HG03520 (cell line): ENCODE measurements around the gene EMP2.
"Not testable (repeated sequence)": the region's sequence is repeated elsewhere in the genome, so short reads cannot be mapped to it uniquely, and the experiment has no call there.

Experiments
- ATAC-seq: cut with Tn5 transposase; IDR thresholded peaks from one replicate; pipeline ENCODE4 v1.9.1; 2021; ENCODE audit warnings: mild to moderate bottlenecking, moderate library complexity; ENCODE audit not compliant: unreplicated experiment

The EMP2 gene

DNA sequence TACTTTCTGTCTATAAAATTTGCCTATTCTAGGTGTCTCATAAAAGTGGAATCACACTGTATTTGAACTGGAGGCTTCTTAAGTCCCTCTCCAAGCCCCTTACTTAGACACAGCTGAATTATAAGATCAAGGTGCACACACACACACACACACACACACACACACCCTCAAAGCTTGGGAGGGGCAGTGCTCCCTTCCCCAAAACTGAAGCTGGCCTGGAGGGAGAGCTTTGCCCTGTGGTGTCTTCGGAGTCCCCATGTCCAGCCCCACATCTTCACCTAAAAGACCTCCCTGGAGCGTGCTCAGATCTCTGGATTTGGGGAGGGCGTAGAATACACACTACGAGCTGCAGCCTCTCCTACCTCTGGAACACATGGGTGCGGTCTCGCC lies 828 bp downstream of the EMP2 start:
- no peak for ATAC-seq

DNA sequence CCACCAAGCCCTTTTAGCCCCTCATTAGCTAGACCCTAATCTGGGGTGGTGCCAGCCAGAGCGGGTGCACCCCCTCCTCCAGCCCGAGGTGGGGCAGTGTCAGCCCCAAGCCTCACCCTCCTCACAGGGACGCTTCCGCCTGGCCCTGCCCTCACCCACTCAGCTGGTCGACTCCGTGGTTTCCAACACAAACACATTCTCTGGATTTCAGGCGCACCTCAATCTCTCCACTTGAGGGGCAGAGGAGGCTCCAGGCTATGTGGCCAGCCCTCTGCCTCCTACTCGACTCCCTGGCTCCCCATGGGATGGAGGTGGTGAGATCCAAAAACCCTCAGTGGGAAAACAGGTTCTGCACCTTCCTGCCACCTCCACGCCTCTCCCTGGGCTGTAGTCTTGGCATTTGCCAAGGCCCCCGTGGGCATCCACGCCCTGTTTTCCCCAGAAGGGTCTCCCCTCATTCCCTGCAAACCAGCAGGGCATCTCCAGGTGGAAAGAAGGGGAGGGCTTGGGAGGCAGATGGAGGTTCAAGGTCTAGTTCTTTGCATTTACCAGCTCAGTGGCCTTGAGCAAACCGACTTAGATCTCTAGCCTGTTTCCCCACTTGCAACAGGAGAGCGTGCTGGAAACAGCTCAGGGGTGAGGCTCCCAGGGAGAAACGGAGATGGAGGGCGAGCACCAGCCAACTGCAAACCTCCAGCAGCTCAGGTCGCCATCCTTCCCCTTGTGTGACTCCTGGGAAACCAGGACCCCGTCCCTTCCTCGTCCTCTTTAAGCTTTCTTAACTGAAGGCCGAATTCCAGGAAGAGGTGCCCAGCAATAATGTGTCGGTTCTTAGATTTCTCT lies 1.7 kb downstream of the EMP2 start:
- ATAC-seq = no peak

DNA sequence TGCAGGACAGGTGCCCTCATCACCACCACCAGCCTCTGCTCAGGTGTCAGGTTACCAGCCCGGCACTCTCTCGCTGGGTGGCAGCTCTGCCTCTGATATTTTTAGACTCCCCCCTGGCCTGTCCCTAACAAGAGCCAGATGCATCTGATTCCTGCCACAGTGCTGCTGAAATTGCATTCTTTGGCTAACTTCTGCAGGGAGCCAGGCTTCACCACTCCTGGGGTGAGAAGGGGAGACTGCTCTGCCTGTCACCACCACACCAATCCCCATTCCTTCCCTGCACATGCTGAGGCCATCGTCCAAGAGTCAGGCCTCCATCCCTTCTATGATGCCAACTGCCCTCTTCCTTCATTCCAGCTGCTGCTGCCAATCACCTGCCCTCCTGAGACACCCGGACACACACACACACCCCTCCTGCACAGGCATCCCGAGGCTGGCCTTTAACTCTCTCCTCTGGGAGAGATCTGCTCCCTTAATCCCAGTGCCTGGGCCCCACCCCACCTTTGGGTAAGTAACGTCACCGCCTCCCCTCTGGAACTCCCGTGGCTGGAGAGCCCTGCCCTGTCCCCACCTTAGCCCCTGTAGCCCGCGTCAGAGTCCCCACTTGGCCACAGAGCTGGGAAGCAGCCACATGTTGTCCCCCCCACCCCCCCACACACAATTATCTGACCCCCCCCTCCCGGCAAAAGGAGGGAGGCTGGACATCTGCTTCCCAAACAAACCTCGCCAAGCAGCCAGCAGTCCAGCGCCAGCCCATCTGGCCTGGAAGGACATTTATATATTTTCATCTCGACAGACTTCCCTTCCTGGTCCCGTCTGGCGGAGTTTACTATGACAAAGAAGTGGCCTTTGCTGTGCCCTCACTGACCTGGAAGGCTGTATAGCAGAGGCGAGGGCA lies 2.8 kb downstream of the EMP2 start:
- ATAC-seq = no peak

DNA sequence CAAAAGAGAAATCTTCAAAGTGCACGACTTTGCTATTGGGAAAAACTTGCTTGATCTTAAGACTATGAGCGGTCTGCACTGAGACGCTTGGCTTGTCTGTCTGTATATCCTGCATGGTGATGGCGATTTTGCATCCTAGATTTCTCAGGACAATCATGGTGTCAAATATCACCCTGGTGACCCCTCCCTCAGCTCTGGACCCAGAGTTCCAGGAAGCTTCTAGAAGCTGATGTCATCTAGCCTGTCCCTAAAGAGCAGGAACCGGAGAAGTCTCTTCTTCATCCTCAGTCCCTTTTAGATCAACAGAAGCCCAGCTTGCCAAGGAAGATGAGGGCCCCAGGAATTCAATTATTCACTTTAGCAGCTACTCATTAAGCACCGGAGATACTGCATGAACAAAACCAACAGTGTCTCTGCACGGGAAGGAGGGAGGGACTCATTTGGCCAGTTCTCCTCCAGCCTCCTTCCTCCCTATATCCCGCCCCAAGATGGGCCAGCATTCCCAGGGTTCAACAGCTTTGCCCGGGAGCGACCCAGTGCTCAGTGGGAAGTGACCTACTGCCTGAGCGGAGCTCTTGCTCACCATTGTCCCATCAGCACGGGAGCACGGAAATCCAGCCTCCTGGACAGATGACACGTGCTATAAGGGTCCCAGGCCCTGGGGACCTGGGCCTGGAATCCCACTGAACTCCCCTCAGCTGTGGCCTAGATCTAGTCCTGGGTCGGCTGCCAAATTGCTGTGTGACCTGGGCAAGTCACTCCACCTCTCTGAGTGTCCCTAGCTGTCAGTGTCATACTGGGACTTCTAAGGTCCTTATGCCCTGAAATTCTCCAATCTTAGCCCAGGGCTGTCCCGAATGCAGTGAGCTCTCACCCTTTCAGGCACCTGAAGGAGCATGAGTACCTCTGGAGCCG lies 3.8 kb downstream of the EMP2 start:
- no peak for ATAC-seq

DNA sequence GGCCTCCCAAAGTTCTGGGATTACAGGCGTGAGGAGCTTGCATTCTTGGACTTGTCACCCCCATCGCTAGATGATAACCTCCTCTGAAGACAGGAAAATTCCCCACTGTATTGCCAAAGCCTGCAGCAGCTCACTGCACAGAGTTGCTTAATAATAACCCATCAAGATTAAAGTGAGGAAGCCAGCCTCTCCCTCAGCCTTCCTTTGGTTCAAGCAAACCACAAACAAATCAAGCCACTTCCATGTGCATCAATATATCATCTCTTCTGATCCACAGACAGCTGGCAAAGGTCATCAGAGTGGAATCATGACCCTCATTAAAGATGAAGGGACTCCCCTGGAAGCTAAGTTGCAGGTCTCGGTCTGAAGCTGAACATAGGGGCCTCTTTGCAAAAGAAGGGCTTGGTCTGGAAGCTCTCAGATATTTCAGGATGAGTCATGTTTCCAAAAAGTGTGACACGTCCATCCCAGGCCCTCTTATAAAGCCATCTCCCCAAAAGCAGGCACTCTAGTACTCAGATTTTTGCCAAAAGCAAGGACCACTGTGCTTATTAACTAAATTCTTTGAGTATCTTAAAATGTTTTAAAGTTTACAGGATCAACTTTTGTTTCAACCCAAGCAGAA lies 4.8 kb downstream of the EMP2 start:
- ATAC-seq = no peak

DNA sequence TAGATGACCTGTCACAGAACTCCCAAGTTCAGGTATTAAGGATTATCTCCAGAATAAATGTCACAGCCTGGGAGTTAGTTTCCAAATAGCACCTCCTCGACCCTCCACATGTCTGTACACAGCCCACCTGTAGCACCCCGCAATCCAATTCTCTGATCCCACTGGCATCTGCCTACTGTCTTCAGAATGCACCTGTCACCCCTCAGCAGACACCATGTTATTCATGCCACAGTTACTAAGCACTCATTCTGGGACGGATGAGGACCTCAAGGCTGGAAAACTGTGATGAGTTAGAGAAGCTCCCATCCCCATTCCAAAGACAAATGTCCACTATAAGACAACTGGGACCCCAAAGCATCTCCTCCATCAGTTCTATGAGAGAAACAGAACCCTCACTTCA lies 7.8 kb downstream of the EMP2 start:
- ATAC-seq = no peak

DNA sequence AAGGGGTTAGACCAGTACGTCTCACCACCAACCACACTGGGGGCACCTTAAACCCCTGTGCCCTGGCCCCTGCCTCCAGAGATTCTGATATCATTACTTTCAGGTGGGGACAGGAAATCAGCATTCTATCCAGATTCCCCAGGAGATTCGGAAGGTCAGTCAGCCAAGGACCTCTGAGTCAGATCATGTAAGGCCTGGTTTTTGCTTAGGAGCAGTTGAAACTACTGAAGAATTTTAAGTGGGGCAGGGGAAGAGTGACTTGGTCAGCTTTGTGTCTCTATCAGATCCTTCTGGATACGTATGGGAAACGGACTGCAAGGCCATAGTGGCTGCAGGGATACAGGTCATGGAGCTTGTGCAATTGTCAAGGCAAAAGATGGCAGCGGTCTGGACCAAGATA lies 9.0 kb downstream of the EMP2 start:
- ATAC-seq = no peak

DNA sequence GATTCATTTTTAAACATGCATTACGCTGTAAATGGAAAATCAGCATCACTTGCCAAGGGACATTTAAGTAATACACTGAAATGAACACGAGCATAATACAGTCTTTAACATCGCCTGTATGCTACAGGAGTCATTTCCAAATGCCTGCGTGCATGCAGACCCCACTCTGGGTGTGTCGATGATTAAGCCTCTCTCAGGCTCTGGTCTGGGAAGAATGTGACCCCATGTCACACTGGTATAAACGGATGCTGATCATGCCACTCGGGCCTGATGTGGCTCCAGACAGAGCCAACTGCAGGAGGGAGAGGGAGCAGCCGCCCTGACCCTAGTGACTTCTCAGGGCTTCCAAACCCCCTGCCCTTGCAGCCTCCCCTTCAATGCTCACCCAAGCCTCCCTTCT lies 10.8 kb downstream of the EMP2 start:
- no peak for ATAC-seq

DNA sequence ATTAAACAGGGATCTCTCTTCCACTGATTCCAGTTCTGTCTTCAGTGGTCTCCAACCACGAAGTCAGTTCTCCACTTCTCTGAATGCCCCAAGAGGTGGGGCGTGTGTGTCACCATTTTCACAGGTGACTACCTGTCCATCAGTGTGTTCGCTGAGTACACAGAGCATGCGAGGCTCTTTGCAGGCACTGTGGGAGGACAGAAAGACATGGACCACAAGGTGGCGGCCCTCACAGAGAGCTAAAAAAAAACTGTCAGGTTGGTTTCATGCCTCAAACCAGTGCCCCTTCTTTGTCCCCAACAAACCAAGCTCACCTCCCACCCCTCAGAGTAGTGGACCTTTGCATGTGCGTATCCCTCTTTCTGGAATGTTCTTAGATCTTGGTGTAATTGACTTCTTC lies 13.8 kb downstream of the EMP2 start:
- no peak for ATAC-seq

DNA sequence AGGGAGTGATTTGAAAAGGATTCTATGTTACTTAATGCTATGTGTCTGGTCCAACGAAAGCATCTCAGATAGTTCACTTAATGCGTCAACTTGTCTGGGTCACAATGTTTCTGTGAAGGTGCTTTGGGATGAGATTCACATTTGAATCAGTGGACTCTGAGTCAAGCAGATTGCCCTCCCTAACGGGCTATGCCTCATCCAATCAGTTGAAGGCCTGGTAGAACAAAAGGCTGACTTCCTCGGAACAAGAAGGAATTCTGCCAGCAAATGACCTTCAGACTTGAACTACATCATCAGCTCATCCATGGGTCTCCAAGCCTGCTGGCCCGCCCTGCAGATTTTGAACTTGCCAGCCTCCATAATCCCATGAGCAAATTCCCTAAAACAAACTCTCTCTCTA lies 15.2 kb downstream of the EMP2 start:
- ATAC-seq = no peak

DNA sequence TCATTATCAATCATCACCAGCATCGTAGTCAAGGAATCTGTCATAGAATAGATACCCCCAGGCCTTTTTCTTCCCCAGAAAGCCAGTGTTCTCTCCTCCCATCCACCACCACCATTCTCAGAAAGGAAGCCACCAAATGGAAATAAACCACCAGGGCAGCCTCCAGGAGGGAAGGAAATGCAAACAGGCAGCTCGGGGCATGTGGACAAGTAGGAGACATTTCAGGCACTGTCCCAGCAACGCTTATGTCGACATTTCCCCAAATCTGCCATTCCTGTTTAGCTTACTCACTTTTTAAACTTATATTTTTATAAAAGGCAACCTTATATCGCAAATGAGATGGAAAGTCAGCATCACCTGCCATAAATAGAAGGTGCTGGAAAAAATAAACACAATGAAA lies 15.8 kb downstream of the EMP2 start:
- no peak for ATAC-seq

DNA sequence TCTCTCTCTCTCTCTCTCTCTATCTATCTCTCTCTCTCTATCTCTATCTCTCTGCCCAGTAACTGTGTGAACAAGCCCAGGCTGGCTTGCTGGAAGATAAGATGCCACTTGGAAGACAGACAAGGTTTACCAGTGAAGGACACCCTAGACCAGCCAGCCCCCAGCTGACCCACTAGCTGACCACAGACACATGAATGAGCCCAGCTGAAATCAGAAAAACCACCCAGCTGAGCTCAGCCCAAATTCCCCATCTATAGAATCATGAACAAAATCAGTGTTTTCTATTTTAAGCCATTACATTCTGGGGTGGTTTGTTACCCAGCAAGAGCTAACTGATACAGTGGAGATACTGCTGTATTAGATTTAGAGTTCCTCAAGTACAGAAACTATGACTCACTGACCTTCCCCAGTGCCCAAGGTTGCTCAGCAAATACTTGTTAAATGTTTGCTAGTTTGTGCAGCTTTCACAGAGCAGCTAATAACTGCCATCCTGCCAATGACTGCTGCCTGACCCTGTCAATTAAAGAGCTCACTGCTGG lies 18.0 kb downstream of the EMP2 start:
- ATAC-seq = no peak

DNA sequence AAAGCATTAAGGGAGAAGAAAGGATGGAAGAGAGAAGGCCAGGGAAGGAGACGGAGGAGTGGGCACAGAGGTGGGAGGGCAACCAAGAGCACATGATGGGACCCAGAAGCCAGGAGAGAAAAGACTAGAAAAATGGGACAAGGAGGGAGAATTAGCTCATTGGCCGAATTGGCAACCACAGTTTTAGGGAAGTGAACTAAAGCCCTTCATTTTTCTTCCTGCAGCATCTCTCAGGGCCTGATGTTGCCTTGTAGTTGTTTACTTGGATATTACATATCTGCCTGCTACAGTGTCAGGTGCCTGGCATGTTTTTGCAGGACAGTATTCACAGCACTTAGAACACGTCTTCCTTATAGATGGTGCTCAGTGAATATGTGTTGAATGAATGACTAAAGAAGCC lies 19.0 kb downstream of the EMP2 start:
- ATAC-seq = no peak

DNA sequence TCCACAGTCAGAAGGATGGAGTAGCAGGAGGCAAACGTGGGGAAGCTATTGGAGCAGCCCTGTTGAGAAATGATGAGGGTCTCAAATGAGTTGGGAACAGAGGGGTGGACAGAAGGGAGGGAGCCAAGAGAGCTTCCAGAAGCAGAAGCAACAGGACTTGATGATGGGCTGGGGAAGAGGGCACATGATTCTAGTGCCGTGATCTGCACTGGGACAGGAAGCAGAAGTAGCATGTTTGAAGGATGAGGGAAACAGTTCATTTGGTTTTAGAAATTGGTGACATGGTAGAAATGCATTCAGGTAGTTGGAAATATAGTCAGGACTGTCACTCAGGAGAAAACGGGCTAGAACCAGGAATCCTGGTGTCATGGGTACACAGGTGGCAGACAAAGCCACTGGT lies 19.4 kb downstream of the EMP2 start:
- no peak for ATAC-seq

DNA sequence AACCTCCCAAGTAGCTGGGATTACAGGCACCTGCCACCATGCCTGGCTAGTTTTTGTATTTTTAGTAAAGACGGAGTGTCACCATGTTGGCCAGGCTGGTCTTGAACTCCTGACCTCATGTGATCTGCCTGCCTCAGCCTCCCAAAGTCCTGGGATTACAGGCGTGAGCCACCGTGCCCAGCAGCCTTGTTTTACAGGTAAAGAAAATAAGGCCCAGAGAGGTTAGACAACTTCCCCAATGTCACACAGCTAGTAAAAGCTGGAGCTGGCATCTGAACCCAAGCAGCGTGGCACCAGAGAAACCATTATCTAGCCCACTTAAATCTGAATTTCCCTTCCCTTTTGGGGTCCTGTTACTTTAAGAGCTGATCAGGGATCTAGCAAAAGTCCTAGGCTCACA lies 20.6 kb downstream of the EMP2 start:
- not testable (repeated sequence) for ATAC-seq

DNA sequence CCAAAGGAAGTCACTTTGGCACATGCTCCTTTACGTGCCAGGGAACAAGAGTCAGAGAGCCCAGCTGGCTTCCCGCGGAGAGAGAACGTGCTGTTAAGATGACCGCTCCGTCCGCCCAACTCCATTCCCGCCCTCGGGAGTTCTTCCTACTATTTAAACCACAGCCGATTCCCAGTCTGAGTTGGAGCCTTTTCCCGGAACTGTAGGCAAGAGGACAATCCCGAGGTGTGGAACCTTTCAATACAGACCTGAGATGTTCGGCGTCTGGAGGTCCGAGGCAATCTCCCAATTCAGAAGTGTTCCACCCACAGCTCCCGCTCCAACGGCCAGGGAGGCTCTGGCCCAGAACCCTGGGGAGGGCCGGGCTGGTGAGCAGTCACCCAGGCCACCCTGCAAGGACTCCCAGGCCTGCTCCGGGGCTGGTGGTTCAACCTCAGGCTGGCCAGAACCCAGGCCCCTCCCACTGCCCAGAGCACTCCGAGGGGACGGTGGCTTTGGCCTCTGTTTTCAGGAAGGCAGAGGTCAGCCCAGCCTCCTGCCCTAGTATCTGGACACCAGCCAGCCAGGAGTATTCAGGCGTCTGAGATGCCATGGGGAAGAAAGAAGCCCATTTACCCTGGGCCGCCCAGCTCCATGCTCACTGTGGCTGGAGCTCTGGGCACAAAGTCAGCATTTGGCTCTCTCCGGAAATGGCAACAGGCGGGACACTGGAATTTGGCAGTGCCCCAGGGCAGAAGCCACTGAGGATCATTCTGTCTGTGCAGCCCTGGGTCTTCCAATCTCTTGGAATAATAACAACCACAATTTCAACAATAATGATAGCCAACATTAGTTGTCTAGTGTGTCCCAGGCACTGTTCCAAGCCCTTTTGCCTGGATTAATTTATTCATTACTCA lies 21.4 kb downstream of the EMP2 start:
- ATAC-seq = no peak

DNA sequence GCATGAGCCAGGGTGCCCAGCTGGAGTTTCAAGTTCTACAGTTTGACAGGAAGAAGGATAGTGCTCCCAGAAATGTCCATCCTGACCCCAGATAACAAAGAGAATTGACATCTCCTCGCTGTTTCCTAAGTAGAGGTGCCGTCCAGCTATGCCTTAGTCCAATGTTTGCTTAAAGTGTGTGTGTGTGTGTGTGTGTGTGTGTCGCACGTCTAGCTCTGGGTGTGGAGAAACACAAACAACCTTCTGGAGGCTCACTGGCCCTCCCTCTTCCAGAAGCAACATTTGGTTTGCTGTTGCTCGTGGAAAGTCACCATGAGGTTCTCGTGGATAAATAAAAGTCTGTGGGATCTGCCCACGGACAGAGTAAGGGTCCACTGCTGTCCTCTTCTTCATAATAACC lies 22.1 kb downstream of the EMP2 start:
- no peak for ATAC-seq

DNA sequence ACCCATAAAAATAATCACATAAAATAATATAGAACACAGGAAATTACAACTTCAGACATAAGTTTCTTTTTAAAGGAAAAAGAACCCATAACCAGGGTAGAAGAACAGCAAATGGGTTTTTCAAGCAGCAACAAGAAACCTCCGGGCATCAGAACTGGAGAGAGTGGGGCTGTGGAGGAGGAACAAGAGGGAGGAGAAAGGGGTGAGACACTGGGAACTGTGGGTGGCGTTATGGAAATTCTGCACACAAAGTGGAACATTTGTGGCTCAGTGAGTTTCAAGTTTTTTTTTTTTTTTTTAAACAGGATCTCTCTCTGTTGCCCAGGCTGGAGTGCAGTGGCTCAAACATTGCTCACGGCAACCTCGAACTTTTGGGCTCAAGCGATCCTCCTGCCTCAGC lies 22.6 kb downstream of the EMP2 start:
- ATAC-seq = no peak

DNA sequence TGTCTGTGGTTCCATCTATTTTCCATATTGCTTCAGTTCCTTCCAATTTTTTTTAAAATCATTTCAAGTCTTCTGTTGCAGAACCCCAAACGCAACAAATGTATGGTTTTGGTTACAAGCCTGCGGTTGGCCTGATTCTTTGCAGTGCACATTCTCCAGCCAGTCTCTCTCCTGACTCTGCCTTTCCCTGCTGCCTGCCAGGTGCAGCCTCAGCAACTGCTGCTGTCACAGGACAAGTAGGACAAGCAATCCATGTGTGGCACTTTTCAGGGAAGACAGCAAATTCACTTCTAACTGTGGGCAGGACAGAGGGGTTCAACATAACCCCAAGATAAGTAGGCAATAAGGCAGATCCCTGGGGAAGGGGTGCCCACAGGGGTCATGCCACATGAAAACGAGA lies 24.2 kb downstream of the EMP2 start:
- no peak for ATAC-seq
